HL-60 (cell line): ENCODE results near the gene PPP1R18.

Experiments
- DNase-seq, 2 experiments: peaks; one replicate each; pipeline ENCODE4 v3.0.0-alpha.2; 2010 to 2020; ENCODE audit warnings: low read depth in 1 of 2, low spot score in 1 of 2
- H3K27ac ChIP-seq: fragments of 250-450 bp; sonication (Bioruptor Pico); replicated peaks from 2 replicates; pipeline ENCODE4 v1.5.1; 2020; ENCODE audit warnings: mild to moderate bottlenecking, moderate library complexity
- H3K27me3 ChIP-seq: fragments of 250-450 bp; sonication (Bioruptor Pico); 2 replicates; pipeline ENCODE4 v1.5.1; 2021; ENCODE audit warnings: mild to moderate bottlenecking, moderate library complexity; ENCODE audit not compliant: insufficient read depth, poor library complexity, severe bottlenecking
- H3K4me3 ChIP-seq: replicated peaks from 2 replicates; pipeline ENCODE4 v1.5.1; 2011; ENCODE audit warnings: mild to moderate bottlenecking, control low read depth, low read length; ENCODE audit not compliant: insufficient read depth
- CTCF ChIP-seq: IDR thresholded peaks from one replicate; pipeline ENCODE4 v1.5.1; 2011; ENCODE audit warnings: low read length, control low read depth, inconsistent platforms; ENCODE audit not compliant: insufficient read depth
- GABPA ChIP-seq: IDR thresholded peaks from 2 replicates; pipeline ENCODE4 v1.6.1; 2012; ENCODE audit warnings: low read depth
- POLR2AphosphoS5 ChIP-seq: IDR thresholded peaks from 2 replicates; pipeline ENCODE4 v1.6.1; 2012; ENCODE audit warnings: low read depth
- SPI1 ChIP-seq: IDR thresholded peaks from 2 replicates; pipeline ENCODE4 v1.6.1; 2012; ENCODE audit warnings: low read depth, mild to moderate bottlenecking, borderline replicate concordance
- TF ChIP-seq, protein P1 (sequence below): IDR thresholded peaks from 2 replicates; pipeline ENCODE4 v1.6.1; 2012; ENCODE audit warnings: low read depth; ENCODE audit not compliant: insufficient replicate concordance

The PPP1R18 gene

GRCh38 chr6:30730601-30731435 is 44.4 kb upstream of the PPP1R18 start:
- DNase-seq: peak in 1 of 2 experiments; percentile 91
- H3K27me3 ChIP-seq: no peaks in the 10 kb centered on the region
- H3K27ac ChIP-seq: peak overlapping the region; percentile 11; the same call in 1 of the 2 replicates
- TF ChIP-seq POLR2AphosphoS5 (0 out of 2 replicates have a peak, but pooled peaks have one; percentile 19), GABPA (0 out of 2 replicates have a peak, but pooled peaks have one; percentile 29), SPI1 (peak; percentile 77), CTCF (peak; percentile 75)
- TF ChIP-seq, protein P1, sequence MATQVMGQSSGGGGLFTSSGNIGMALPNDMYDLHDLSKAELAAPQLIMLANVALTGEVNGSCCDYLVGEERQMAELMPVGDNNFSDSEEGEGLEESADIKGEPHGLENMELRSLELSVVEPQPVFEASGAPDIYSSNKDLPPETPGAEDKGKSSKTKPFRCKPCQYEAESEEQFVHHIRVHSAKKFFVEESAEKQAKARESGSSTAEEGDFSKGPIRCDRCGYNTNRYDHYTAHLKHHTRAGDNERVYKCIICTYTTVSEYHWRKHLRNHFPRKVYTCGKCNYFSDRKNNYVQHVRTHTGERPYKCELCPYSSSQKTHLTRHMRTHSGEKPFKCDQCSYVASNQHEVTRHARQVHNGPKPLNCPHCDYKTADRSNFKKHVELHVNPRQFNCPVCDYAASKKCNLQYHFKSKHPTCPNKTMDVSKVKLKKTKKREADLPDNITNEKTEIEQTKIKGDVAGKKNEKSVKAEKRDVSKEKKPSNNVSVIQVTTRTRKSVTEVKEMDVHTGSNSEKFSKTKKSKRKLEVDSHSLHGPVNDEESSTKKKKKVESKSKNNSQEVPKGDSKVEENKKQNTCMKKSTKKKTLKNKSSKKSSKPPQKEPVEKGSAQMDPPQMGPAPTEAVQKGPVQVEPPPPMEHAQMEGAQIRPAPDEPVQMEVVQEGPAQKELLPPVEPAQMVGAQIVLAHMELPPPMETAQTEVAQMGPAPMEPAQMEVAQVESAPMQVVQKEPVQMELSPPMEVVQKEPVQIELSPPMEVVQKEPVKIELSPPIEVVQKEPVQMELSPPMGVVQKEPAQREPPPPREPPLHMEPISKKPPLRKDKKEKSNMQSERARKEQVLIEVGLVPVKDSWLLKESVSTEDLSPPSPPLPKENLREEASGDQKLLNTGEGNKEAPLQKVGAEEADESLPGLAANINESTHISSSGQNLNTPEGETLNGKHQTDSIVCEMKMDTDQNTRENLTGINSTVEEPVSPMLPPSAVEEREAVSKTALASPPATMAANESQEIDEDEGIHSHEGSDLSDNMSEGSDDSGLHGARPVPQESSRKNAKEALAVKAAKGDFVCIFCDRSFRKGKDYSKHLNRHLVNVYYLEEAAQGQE: no peak
- no peak overlapping the region for H3K4me3 ChIP-seq

- Histone ChIP-seq H3K27ac (no peak overlapping the region), H3K4me3 (no peak overlapping the region), H3K27me3 (no peaks in the 10 kb centered on the region)
- no peak for TF ChIP-seq SPI1
- TF ChIP-seq, protein P1: no peak
- TF ChIP-seq GABPA: no peak
- no peak for TF ChIP-seq POLR2AphosphoS5
- TF ChIP-seq CTCF: no peak
- no peak for DNase-seq
Measured at GRCh38 chr6:30727920-30728553, 41.6 kb upstream of the PPP1R18 start.

DNA sequence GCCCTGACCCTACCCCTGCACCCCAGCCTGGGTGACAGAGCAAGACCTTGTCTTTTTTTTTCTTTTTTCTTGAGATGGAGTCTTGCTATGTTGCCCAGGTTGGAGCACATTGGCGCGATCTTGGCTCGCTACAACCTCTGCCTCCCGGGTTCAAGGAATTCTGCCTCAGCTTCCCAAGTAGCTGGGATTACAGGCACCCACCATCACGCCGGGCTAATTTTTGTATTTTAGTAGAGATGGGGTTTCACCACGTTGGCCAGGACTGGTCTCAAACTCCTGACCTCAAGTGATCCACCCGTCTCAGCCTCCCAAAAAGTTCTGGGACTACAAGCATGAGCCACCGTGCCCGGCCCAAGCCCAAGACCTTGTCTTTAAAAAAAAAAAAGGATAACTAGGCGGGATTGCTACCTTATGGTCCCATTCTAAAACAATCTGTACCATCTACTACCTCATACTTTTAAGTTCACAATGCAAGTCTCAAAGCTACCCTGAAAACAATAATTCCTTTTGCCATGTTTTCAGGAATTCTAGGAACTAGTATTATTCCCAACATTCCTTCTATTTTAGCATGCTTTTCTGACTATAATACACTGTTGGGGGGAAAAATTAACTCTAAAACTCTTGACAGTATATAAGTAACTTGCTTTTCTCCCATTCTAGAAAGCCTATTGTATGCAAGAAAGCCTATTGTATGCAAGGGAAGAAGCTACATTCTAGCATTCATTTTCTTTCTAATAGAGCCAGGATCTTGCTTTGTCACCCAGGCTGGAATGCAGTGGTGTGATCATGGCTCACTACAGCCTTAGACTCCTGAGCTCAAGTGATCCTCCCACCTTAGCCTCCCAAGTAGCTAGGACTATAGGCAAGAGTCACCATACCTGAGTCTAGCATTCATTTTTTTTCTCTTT is 40.3 kb upstream of the PPP1R18 start:
- DNase-seq: no peak
- Histone ChIP-seq H3K27me3 (no peaks in the 10 kb centered on the region), H3K27ac (no peak overlapping the region), H3K4me3 (no peak overlapping the region)
- TF ChIP-seq SPI1 (no peak), GABPA (no peak), CTCF (no peak), POLR2AphosphoS5 (no peak)
- TF ChIP-seq, protein P1: no peak
